ENCODE measurements around the gene SMARCA1. TPM values are rescaled to one million over a fixed set of nuclear protein-coding genes. Genes with fewer than 3 reads are reported as not detected.
A peak's percentile ranks its signal among the peaks of the same experiment; 100 is the strongest.

SMARCA1 gene
- total and polyA plus RNA-seq, 2 of the 13 experiments (the other 11 are each of a cell fraction or from before 2014, with no cell fraction given): 97.7 to 145 TPM

DNA sequence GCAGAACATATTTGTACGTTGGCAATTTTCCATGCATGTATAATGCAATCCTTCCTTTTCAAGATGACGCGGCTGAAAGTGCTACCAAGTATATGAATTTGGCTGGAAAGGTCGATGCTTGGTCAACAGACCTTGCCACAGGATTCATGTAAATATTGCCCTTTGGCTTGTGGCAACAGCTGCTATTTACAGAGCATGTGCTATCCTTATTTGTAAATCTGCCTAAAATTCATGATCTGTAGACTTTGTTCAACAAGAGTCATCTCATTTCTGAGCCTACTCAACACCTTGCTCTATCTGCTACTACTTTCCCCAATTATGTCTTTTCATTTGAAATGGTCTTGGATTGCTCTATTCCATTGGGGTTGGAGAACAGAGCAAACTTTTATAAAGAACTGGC, 1.9 kb upstream of the SMARCA1 start (continued):
- TF ChIP-seq, protein P1, sequence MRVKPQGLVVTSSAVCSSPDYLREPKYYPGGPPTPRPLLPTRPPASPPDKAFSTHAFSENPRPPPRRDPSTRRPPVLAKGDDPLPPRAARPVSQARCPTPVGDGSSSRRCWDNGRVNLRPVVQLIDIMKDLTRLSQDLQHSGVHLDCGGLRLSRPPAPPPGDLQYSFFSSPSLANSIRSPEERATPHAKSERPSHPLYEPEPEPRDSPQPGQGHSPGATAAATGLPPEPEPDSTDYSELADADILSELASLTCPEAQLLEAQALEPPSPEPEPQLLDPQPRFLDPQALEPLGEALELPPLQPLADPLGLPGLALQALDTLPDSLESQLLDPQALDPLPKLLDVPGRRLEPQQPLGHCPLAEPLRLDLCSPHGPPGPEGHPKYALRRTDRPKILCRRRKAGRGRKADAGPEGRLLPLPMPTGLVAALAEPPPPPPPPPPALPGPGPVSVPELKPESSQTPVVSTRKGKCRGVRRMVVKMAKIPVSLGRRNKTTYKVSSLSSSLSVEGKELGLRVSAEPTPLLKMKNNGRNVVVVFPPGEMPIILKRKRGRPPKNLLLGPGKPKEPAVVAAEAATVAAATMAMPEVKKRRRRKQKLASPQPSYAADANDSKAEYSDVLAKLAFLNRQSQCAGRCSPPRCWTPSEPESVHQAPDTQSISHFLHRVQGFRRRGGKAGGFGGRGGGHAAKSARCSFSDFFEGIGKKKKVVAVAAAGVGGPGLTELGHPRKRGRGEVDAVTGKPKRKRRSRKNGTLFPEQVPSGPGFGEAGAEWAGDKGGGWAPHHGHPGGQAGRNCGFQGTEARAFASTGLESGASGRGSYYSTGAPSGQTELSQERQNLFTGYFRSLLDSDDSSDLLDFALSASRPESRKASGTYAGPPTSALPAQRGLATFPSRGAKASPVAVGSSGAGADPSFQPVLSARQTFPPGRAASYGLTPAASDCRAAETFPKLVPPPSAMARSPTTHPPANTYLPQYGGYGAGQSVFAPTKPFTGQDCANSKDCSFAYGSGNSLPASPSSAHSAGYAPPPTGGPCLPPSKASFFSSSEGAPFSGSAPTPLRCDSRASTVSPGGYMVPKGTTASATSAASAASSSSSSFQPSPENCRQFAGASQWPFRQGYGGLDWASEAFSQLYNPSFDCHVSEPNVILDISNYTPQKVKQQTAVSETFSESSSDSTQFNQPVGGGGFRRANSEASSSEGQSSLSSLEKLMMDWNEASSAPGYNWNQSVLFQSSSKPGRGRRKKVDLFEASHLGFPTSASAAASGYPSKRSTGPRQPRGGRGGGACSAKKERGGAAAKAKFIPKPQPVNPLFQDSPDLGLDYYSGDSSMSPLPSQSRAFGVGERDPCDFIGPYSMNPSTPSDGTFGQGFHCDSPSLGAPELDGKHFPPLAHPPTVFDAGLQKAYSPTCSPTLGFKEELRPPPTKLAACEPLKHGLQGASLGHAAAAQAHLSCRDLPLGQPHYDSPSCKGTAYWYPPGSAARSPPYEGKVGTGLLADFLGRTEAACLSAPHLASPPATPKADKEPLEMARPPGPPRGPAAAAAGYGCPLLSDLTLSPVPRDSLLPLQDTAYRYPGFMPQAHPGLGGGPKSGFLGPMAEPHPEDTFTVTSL (CRISPR knock-in tag; IDR thresholded peaks at IDR 0.05; ENCODE audit: borderline replicate concordance): peak; percentile 81; the same call in 1 of the 2 replicates
- TF ChIP-seq, protein P2, sequence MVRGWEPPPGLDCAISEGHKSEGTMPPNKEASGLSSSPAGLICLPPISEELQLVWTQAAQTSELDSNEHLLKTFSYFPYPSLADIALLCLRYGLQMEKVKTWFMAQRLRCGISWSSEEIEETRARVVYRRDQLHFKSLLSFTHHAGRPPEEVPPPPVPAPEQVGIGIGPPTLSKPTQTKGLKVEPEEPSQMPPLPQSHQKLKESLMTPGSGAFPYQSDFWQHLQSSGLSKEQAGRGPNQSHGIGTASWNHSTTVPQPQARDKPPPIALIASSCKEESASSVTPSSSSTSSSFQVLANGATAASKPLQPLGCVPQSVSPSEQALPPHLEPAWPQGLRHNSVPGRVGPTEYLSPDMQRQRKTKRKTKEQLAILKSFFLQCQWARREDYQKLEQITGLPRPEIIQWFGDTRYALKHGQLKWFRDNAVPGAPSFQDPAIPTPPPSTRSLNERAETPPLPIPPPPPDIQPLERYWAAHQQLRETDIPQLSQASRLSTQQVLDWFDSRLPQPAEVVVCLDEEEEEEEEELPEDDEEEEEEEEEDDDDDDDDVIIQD (CRISPR knock-in tag; IDR thresholded peaks at IDR 0.05; ENCODE audit: low read depth): no peak; the same call in 1 of the 2 replicates
- TF ChIP-seq SSRP1 (CRISPR knock-in tag; IDR thresholded peaks at IDR 0.05): no peak
- TF ChIP-seq SP2 (CRISPR knock-in tag; IDR thresholded peaks at IDR 0.05): no peak
- TF ChIP-seq ZNF737 (CRISPR knock-in tag; IDR thresholded peaks at IDR 0.05; ENCODE audit: borderline replicate concordance): no peak
- no peak; the same call in 1 of the 2 replicates for TF ChIP-seq CHD4 (IDR thresholded peaks at IDR 0.05; ENCODE audit: borderline replicate concordance, low read length)
- 0 out of 2 replicates have a peak, but pooled peaks have one; percentile 39 for TF ChIP-seq GATAD1 (CRISPR knock-in tag; IDR thresholded peaks at IDR 0.05)
- TF ChIP-seq HDAC6 (IDR thresholded peaks at IDR 0.05; ENCODE audit: low read depth, low read length): no peak
- no peak for TF ChIP-seq DNMT3B (CRISPR knock-in tag; conservative IDR thresholded peaks at IDR 0.05)
- TF ChIP-seq MEF2D (CRISPR knock-in tag; IDR thresholded peaks at IDR 0.05): peak; percentile 71; the same call in 1 of the 2 replicates
- TF ChIP-seq, protein P3, sequence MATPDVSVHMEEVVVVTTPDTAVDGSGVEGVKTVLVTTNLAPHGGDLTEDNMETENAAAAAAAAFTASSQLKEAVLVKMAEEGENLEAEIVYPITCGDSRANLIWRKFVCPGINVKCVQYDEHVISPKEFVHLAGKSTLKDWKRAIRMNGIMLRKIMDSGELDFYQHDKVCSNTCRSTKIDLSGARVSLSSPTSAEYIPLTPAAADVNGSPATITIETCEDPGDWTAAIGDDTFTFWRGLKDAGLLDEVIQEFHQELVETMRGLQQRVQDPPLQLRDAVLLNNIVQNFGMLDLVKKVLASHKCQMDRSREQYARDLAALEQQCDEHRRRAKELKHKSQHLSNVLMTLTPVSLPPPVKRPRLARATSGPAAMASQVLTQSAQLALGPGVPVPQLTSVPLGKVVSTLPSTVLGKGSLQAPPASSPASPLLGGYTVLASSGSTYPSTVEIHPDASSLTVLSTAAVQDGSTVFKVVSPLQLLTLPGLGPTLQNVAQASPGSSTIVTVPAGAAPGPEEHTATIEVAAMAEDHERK (CRISPR knock-in tag; IDR thresholded peaks at IDR 0.05; ENCODE audit: low read depth): no peak
- peak; percentile 66; the same call in 1 of the 3 replicates for TF ChIP-seq MXI1 (IDR thresholded peaks at IDR 0.05; ENCODE audit: borderline replicate concordance, low read depth, low read length)
- TF ChIP-seq GABPA (IDR thresholded peaks at IDR 0.05; ENCODE audit: low read depth, low read length): no peak
- peak; percentile 29; the same call in 1 of the 2 replicates for TF ChIP-seq GABPA (CRISPR knock-in tag; IDR thresholded peaks at IDR 0.05; ENCODE audit: low read depth)
- no peak for TF ChIP-seq ADNP (CRISPR knock-in tag; IDR thresholded peaks at IDR 0.05)
- TF ChIP-seq ZNF101 (CRISPR knock-in tag; IDR thresholded peaks at IDR 0.05; ENCODE audit: borderline replicate concordance, low read depth): no peak
- TF ChIP-seq, protein P4, sequence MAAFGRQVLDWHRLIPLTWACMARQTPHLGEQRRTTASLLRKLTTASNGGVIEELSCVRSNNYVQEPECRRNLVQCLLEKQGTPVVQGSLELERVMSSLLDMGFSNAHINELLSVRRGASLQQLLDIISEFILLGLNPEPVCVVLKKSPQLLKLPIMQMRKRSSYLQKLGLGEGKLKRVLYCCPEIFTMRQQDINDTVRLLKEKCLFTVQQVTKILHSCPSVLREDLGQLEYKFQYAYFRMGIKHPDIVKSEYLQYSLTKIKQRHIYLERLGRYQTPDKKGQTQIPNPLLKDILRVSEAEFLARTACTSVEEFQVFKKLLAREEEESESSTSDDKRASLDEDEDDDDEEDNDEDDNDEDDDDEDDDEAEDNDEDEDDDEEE (CRISPR knock-in tag; IDR thresholded peaks at IDR 0.05): no peak
- TF ChIP-seq, protein P5, sequence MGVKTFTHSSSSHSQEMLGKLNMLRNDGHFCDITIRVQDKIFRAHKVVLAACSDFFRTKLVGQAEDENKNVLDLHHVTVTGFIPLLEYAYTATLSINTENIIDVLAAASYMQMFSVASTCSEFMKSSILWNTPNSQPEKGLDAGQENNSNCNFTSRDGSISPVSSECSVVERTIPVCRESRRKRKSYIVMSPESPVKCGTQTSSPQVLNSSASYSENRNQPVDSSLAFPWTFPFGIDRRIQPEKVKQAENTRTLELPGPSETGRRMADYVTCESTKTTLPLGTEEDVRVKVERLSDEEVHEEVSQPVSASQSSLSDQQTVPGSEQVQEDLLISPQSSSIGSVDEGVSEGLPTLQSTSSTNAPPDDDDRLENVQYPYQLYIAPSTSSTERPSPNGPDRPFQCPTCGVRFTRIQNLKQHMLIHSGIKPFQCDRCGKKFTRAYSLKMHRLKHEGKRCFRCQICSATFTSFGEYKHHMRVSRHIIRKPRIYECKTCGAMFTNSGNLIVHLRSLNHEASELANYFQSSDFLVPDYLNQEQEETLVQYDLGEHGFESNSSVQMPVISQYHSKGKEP (CRISPR knock-in tag; IDR thresholded peaks at IDR 0.05): no peak
- TF ChIP-seq, protein P6, sequence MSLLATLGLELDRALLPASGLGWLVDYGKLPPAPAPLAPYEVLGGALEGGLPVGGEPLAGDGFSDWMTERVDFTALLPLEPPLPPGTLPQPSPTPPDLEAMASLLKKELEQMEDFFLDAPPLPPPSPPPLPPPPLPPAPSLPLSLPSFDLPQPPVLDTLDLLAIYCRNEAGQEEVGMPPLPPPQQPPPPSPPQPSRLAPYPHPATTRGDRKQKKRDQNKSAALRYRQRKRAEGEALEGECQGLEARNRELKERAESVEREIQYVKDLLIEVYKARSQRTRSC (CRISPR knock-in tag; IDR thresholded peaks at IDR 0.05; ENCODE audit: low read depth): no peak
